Bronchial smooth muscle cell (primary cell): ENCODE measurements around the gene PAPSS2. TPM values are rescaled to one million over a fixed set of nuclear protein-coding genes. Genes with fewer than 3 reads are reported as not detected.

Source experiments
- total RNA-seq: library from RNA; depleted of rRNA; stranded (reverse); fragments of >200 nt; gene quantifications from 2 replicates; pipeline ENCODE4 v1.2.1, GENCODE V29; 2014

Gene PAPSS2
- total RNA-seq, result 82.8 and 191 TPM in 2 replicates

GRCh38 chr10:87659571-87660483 is at the start of gene PAPSS2:
Gene PAPSS2, plus strand, starts transcription at chr10:87659878. Its CDS starts 104 bp downstream, at chr10:87659982.

Other genes starting within 250 kb of the PAPSS2 start
- 20.7 and 25.5 TPM in 2 replicates for gene MINPP1, start 155.0 kb upstream of the PAPSS2 start, total RNA-seq
- 26.4 and 29.6 TPM in 2 replicates for gene ATAD1, start 158.3 kb downstream of the PAPSS2 start, total RNA-seq
- gene KLLN, start 203.7 kb downstream of the PAPSS2 start, total RNA-seq, result 0.34 and 0.47 TPM in 2 replicates
- 161 and 168 TPM in 2 replicates for gene PTEN, start 203.7 kb downstream of the PAPSS2 start, total RNA-seq